HG03457 (cell line): ENCODE results near the gene SCO2.
A peak's percentile ranks its signal among the peaks of the same experiment; 100 is the strongest.

Experiments used
- ATAC-seq: cut with Tn5 transposase; IDR thresholded peaks from one replicate; pipeline ENCODE4 v1.9.1; 2021; ENCODE audit warnings: moderate number of reproducible peaks; ENCODE audit not compliant: unreplicated experiment

SCO2 gene

DNA sequence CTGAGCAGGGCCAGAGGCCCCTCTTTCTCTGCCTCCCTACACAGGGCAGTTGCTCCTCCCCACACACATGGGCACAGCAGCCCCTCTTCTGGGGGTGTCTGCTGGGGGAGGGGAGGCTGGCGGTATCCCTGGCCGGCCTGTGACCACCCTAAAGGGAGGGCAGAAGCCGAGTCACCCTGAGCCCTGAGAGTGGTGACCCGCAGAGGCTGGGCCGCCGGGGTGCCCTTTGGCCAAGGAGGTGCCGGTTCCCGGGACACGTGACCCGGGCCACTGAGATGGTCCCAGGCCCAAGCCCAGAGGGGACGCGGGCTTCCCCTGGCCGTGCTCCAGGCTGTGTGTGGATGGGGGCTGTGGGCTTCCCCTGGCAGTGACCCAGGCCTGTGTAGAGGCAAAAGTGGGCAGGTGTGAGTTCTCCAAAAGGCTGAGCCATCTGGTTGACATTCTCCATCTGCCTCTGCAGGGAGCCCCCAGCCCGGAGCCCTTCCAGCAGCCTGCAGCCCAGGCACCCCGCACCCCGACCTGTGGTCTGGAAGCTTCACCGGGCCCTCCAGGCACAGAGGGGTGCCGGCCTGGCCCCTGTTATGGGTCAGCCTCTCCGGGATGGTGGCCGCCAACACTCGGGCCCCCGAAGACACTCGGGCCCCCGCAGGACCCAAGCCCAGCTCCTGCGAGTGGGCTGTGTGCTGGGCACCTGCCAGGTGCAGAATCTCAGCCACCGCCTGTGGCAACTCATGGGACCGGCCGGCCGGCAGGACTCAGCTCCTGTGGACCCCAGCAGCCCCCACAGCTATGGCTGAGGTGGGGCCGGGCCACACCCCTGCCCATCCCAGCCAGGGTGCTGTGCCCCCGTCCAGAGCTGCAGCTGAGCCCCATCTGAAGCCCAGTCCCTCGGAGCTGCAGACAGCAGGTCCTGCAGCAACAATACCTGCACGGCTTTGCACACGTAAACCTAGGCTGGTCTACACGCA is 43.0 kb downstream of the SCO2 start:
- ATAC-seq = no peak

DNA sequence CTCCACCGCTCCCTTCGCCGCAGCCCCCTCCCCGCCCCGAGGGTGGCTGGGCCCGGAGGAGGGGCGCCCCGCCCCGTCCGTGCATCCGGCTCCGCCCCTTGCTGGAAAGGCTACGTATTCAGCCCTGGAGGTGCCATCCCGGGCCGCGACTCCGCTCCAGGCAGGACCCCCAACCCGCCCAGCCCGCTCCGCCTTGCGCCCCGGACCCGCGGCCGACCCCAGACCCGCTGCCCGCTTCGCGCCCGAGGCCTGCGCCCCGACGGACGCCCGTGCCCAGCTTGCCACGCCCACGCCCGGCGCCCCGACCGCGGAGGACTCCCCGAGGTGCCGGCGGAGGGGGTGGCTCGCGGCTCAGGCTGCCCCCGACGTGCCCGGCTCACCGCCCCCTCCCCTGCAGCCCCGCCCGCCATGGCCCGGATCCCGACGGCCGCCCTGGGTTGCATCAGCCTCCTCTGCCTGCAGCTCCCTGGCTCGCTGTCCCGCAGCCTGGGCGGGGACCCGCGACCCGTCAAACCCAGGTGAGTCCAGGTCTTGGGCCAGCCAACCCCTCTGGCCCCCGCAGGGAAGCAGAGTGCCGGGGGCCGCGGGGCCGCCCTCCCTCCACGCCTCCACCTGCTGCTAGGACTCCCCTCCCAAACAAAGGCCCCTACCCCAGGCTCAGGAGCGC is 43.8 kb downstream of the SCO2 start, which contains the start of gene ADM2:
Gene ADM2 (plus strand): TSS at position 104 of the 667 bp plus-strand sequence. CDS start 305 bp downstream, at position 409.
- no peak for ATAC-seq

DNA sequence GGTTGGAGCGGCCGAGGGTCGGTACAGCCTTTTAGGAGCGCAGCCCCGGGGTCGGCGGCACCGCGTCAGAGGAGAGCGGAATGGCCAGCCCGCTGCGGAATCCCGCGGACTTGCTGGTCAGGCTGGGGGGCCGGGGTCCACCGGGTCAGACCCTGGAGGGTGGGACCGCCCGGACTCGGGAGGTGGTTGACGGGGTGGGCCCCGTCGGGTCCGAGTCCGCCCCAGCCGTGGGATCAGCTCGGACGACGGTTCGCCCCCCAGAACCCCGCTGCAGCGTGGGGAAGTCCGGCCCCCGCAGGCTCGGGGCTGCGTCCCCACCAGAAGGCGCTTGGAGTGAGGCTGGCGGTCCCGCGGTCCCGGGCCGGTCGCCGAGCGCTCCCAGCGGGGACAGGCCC is 44.4 kb downstream of the SCO2 start:
- ATAC-seq = no peak

DNA sequence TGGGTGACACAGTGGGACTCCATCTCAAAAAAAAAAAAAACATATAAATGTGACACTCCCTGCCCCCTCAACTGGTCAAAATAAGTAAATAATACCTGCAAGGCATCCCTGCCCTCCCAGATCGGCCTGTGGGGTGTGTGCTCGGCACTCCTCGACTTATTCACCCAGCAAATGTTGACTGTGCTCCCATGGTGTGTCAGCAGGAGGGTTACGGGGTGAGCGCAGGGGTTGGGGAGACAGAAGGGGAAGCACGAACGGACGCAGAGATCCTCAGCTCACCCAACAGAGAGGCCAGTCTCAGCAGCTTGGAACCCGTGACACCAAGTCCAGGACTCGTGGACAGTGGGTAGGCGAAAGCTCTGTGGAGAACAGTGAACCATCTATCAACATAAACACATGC is 45.7 kb downstream of the SCO2 start:
- ATAC-seq = no peak

DNA sequence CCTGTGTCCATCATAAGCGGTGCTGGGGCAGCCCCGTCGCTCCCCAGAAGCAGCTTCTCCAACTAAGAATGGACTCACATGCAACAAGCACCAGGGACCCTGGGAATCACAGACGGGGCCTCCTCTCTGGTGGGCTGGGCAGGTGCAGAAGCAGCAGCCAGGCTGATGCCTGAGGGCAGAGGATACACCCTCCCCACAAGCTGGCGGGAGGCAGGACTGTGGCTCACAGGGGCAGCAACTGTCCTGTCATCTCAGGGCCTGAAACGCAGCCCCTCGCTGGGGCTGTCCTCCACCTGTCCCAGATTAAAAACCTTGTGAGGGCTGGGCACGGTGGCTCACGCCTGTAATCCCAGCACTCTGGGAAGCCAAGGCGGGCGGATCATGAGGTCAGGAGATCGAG is 47.5 kb downstream of the SCO2 start:
- no peak for ATAC-seq

DNA sequence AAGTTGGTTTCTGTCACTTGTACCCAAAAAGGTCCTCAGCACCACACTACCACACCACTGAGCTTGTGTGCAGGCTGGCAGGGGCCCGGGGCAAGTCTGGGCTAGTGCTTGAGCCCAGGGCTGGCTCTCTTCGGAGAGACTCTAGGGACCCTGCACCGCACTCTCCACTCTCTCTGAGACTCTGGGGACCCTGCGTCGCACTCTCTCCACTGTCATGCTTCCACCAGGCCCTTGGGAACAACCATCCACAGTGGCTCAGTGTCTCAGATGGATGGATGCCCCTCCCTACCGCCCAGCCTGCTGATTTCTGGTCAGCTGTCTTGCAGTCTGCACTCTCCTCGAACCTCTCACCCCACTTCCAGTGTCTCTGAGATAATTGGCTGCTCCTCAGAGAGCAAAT is 48.5 kb downstream of the SCO2 start:
- ATAC-seq = no peak

DNA sequence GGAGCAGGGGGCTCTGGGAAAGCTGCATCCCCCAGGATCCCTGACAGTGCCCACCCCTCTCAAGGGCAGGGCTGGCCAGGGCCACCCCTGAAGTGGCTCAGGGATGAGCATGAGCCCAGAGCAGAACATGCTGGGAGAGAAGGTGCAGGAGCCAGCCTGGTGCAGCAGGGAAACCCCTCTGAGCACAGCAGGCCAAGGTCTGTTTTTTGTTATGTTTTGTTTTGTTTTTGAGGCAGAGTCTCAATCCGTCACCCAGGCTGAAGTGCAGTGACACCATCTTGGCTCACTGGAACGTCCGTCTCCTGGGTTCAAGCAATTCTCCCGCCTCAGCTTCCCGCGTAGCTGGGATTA is 49.8 kb downstream of the SCO2 start:
- no peak for ATAC-seq

DNA sequence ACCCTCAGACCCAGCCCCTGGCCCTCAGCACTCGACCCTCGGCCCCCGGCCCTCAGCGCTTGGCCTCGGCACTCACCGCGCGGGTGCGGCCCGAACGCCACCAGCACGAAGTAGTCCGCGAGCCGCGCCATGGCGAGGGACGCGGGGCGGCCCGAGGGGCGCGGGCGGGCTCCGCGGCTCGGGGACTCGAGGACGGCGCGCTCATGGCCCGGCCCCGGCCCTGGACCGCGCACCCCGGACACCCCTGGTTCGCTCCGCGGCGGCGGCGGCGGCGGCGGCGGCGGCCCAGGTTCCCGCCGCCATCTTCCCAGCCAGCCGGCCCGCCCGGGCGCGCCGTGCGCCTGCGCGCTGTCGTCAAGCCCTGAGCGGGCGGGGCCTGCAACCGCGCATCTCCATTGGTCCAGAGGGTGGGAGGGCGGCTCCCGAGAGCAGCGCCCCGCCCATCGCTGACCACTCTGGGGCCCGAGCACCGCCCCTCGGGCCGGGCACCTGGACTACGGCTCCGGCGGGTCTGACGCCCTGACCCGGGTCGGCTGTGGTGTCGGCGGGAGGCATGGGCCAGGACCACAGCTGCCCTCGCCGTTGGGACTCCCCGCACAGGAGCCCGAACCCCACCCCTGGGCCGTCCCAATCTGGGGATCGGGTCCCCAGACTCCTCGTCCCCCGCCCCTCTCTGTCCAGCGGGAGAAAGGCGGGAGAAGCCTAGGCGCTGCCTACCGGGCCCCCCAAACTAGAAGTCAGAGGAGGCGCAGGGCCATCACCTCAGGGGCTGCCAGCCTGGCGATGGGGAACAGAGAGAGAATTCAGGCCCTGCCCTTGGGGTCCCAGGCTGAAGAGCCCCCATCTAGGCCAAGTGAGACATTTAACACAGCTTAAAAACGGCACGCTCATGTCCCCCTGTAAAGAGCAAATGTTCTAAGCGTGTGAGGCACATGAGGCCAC is 50.4 kb downstream of the SCO2 start, which contains the start of gene SBF1:
Gene SBF1 (minus strand): TSS at position 326 of the 942 bp plus-strand sequence. CDS start 195 bp downstream, at position 131.
- ATAC-seq = peak; percentile 42

DNA sequence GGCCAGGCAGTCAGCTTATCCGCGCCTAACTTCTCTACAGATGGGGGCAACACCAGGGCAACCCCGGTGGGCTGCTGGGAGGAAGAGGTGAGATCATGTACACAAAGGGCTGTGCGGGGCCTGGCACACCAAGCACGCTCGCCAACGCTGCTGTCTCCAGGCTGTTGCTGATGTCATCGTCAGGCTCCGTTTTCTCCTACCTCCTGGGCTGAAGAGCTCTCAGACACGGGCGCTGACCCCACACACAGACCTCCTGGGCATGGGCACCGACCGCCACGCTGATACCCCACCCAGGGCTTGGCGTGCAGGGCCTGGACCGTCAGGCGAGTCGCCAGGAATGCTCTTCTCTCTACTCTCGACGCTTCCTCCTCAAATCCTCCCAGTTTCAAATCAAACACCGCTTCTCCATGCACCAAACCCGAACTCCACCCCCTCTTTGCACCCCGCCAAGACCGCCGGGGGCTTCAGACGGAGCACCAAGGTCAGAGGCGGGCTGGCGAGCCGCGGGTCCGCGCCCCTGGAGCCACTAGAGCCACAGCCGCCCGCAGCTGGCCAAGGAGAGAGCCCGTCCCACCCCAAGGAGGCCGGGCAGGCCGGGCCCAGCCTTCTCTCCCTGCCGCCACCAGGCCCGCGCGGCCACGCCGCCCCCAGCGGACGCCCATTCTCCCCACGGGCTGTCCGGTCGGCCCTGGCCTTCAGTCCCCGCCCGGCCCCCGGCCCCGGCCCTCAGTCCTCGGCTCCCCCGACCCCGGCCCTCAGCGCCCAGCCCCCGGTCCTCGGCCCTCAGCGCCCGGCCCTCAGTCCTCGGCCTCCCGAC is 51.3 kb downstream of the SCO2 start:
- no peak for ATAC-seq
